Measurements from ENCODE around the gene SLC37A1. TPM values are rescaled to one million over a fixed set of nuclear protein-coding genes. Genes with fewer than 3 reads are reported as not detected.

SLC37A1 gene
- total RNA-seq, 1 experiment from 2014 or later: 15.0 TPM

- ChIA-PET POLR2A (no interaction called here), CTCF (no interaction called here), RAD21 (ENCODE audit: low non-redundant PET in 1 of 2, low total read pairs in 2 of 2, uncharacterized antibody in 2 of 2, unreplicated experiment in 2 of 2) (no interaction called here)
- Histone ChIP-seq H3K4me3 (replicated peaks in 1 of 2; ENCODE audit: low read depth in 1 of 2, low read length in 2 of 2) (no peak overlapping the region), H3K79me2 (ENCODE audit: insufficient read depth, low read length) (no peaks in the 10 kb centered on the region), H2AFZ (ENCODE audit: low read depth, low read length, poor library complexity, severe bottlenecking) (no peak overlapping the region), H3K4me1 (ENCODE audit: control insufficient read depth in 1 of 2, insufficient read depth in 2 of 2, low read length in 2 of 2) (peaks cover 0 to 9% of the 10 kb centered on the region in 2 experiments; a peak in 3 of 4 replicates), H4K20me1 (ENCODE audit: insufficient read depth) (no peaks in the 10 kb centered on the region), H3K9me3 (ENCODE audit: control insufficient read depth in 1 of 2, insufficient read depth in 1 of 2, low read depth in 1 of 2, low read length in 2 of 2) (no peaks in the 10 kb centered on the region), H3K36me3 (ENCODE audit: control insufficient read depth in 1 of 2, insufficient read depth in 2 of 2, low read length in 2 of 2) (no peaks in the 10 kb centered on the region), H3K9ac (ENCODE audit: low read length) (no peak overlapping the region), H3K9me2 (ENCODE audit: insufficient read depth) (no peaks in the 10 kb centered on the region), H3K4me2 (ENCODE audit: low read length) (no peak overlapping the region), H3K27me3 (ENCODE audit: insufficient read depth, low read length) (no peaks in the 10 kb centered on the region), H3K27ac (ENCODE audit: low read depth, low read length) (no peak overlapping the region)
- DNase-seq (ENCODE audit: low read depth, low spot score): no peak
- intact Hi-C loops (cut with micrococcal nuclease): no loop called here
- no peak for ATAC-seq
- no peak for TF ChIP-seq MAX (IDR thresholded peaks at IDR 0.05)
- TF ChIP-seq POLR2A (IDR thresholded peaks at IDR 0.05; ENCODE audit: borderline replicate concordance, extremely low read depth, insufficient read depth, insufficient read length): no peak
- TF ChIP-seq EZH2 (IDR thresholded peaks at IDR 0.05): no peak
- no peak for TF ChIP-seq ZNF274 (IDR thresholded peaks at IDR 0.05; ENCODE audit: low read depth, low read length)
- no peak for TF ChIP-seq SRF (IDR thresholded peaks at IDR 0.05; ENCODE audit: low read depth)
- no peak for TF ChIP-seq SIN3A (IDR thresholded peaks at IDR 0.05; ENCODE audit: low read depth)
- TF ChIP-seq EZH2phosphoT487 (IDR thresholded peaks at IDR 0.05; ENCODE audit: borderline replicate concordance): no peak
- TF ChIP-seq FOSL1 (IDR thresholded peaks at IDR 0.05; ENCODE audit: low read depth): no peak
- TF ChIP-seq JUND (IDR thresholded peaks at IDR 0.05): no peak
- no peak for TF ChIP-seq ELF1 (IDR thresholded peaks at IDR 0.05; ENCODE audit: borderline replicate concordance, low read depth)
- no peak for TF ChIP-seq ZFX (IDR thresholded peaks at IDR 0.05)
- no peak for TF ChIP-seq RAD21 (IDR thresholded peaks at IDR 0.05; ENCODE audit: low read depth)
- no peak for TF ChIP-seq POLR2AphosphoS5 (IDR thresholded peaks at IDR 0.05; ENCODE audit: low read depth, low read length)
- no TSS peak for BruUV-seq (replicated peaks)
Measured at GRCh38 chr21:42509244-42509643, 4.4 kb upstream of the SLC37A1 start.

Measured in HCT116 (cell line).